Neural progenitor cell (in vitro differentiated cells): ENCODE measurements around the gene PPM1H. TPM values are rescaled to one million over a fixed set of nuclear protein-coding genes. Genes with fewer than 3 reads are reported as not detected.
A peak's percentile ranks its signal among the peaks of the same experiment; 100 is the strongest.

Experiments
- DNase-seq: peaks from one replicate; pipeline ENCODE4 v3.0.0-alpha.2; 2016; ENCODE audit warnings: low spot score
- H2AFZ ChIP-seq: fragments of 200-600 bp; sonication (generic); replicated peaks from 2 replicates; pipeline ENCODE4 v1.6.1; 2016; ENCODE audit warnings: antibody characterized with exemption
- H3F3A ChIP-seq: fragments of 200-600 bp; sonication (generic); 2 replicates; pipeline ENCODE4 v1.6.1; 2016; ENCODE audit warnings: antibody characterized with exemption, low read depth
- H3K27ac ChIP-seq: fragments of 200-600 bp; sonication (generic); 2 replicates; pipeline ENCODE4 v1.5.1; 2016; ENCODE audit warnings: mild to moderate bottlenecking
- H3K27me3 ChIP-seq: fragments of 200-600 bp; sonication (generic); 2 replicates; pipeline ENCODE4 v1.6.1; 2016; ENCODE audit warnings: mild to moderate bottlenecking, moderate library complexity
- H3K36me3 ChIP-seq: fragments of 200-600 bp; sonication (generic); 2 replicates; pipeline ENCODE4 v1.5.1; 2016
- H3K4me1 ChIP-seq: fragments of 200-600 bp; sonication (generic); 2 replicates; pipeline ENCODE4 v1.6.1; 2016; ENCODE audit warnings: mixed run types
- H3K4me2 ChIP-seq: fragments of 200-600 bp; sonication (generic); 2 replicates; pipeline ENCODE4 v1.6.1; 2016
- H3K4me3 ChIP-seq: fragments of 200-600 bp; sonication (generic); 2 replicates; pipeline ENCODE4 v1.5.1; 2016
- H3K79me2 ChIP-seq: fragments of 200-600 bp; sonication (generic); 2 replicates; pipeline ENCODE4 v1.6.1; 2016; ENCODE audit warnings: low read depth
- H3K9ac ChIP-seq: fragments of 200-600 bp; sonication (generic); 2 replicates; pipeline ENCODE4 v1.6.1; 2016
- H3K9me3 ChIP-seq: fragments of 200-600 bp; sonication (generic); 2 replicates; pipeline ENCODE4 v1.5.1; 2016; ENCODE audit warnings: low read depth
- H4K20me1 ChIP-seq: fragments of 200-600 bp; sonication (generic); 2 replicates; pipeline ENCODE4 v1.6.1; 2016; ENCODE audit warnings: low read depth
- H3K27ac Mint-ChIP-seq: 3 replicates; pipeline ENCODE4 v1.8.0; 2021; ENCODE audit warnings: mixed read lengths
- H3K27me3 Mint-ChIP-seq: 2 replicates; pipeline ENCODE4 v1.8.0; 2022; ENCODE audit warnings: low read depth, mild to moderate bottlenecking, inconsistent platforms, moderate library complexity, mixed read lengths; ENCODE audit not compliant: insufficient read depth
- H3K36me3 Mint-ChIP-seq: 3 replicates; pipeline ENCODE4 v1.8.0; 2021; ENCODE audit warnings: mixed read lengths
- H3K4me1 Mint-ChIP-seq: 3 replicates; pipeline ENCODE4 v1.8.0; 2021; ENCODE audit warnings: mixed read lengths
- H3K4me3 Mint-ChIP-seq: 3 replicates; pipeline ENCODE4 v1.8.0; 2021; ENCODE audit warnings: mild to moderate bottlenecking, moderate library complexity, mixed read lengths
- H3K9me3 Mint-ChIP-seq: 3 replicates; pipeline ENCODE4 v1.8.0; 2020; ENCODE audit warnings: mixed read lengths
- CTCF ChIP-seq: fragments of 200-600 bp; sonication (generic); IDR thresholded peaks from 2 replicates; pipeline ENCODE4 v1.5.1; 2017; ENCODE audit warnings: antibody characterized with exemption, mild to moderate bottlenecking
- EZH2 ChIP-seq: fragments of 200-600 bp; sonication (generic); IDR thresholded peaks from 2 replicates; pipeline ENCODE4 v1.6.1; 2017; ENCODE audit warnings: antibody characterized with exemption, mild to moderate bottlenecking, moderate library complexity
- EZH2phosphoT487 ChIP-seq: fragments of 200-600 bp; sonication (generic); IDR thresholded peaks from 2 replicates; pipeline ENCODE4 v1.6.1; 2017; ENCODE audit warnings: antibody characterized with exemption
- total RNA-seq: library from RNA; depleted of rRNA; stranded (reverse); fragments of >200 nt; gene quantifications from 2 replicates; pipeline ENCODE4 v1.2.3, GENCODE V29; 2015; ENCODE audit warnings: low replicate concordance

PPM1H gene
- total RNA-seq, 1 donor from 2014 or later = 4.6 TPM

- Mint-ChIP-seq H3K27ac (no peak overlapping the region), H3K27me3 (peaks cover 4% of the 10 kb centered on the region), H3K36me3 (peaks cover 2% of the 10 kb centered on the region), H3K4me1 (peaks cover 14% of the 10 kb centered on the region), H3K4me3 (no peak overlapping the region), H3K9me3 (no peaks in the 10 kb centered on the region)
- no peak overlapping the region for H3K27ac ChIP-seq
- H2AFZ ChIP-seq = no peak overlapping the region
- H3F3A ChIP-seq = no peaks in the 10 kb centered on the region
- TF ChIP-seq CTCF (no peak), EZH2 (no peak), EZH2phosphoT487 (no peak)
- H3K36me3 ChIP-seq = no peaks in the 10 kb centered on the region
- H3K27me3 ChIP-seq = no peaks in the 10 kb centered on the region
- H3K9me3 ChIP-seq = no peaks in the 10 kb centered on the region
- H3K9ac ChIP-seq = no peak overlapping the region
- H4K20me1 ChIP-seq = no peaks in the 10 kb centered on the region
- H3K79me2 ChIP-seq = no peaks in the 10 kb centered on the region
- no peaks in the 10 kb centered on the region for H3K4me1 ChIP-seq
- DNase-seq = no peak
- no peak overlapping the region for H3K4me3 ChIP-seq
- no peak overlapping the region for H3K4me2 ChIP-seq
Observed at GRCh38 chr12:62925680-62926079, 9.3 kb downstream of the PPM1H start.

GRCh38 chr12:62924084-62924483, 10.9 kb downstream of the PPM1H start:
- Mint-ChIP-seq H3K9me3 (no peaks in the 10 kb centered on the region), H3K27me3 (peaks cover 8% of the 10 kb centered on the region), H3K36me3 (peaks cover 2% of the 10 kb centered on the region), H3K4me3 (no peak overlapping the region), H3K4me1 (peaks cover 10% of the 10 kb centered on the region), H3K27ac (no peak overlapping the region)
- Histone ChIP-seq H3K9me3 (no peaks in the 10 kb centered on the region), H2AFZ (no peak overlapping the region), H3K9ac (no peak overlapping the region), H3K36me3 (no peaks in the 10 kb centered on the region), H3K4me1 (no peaks in the 10 kb centered on the region), H3K27me3 (no peaks in the 10 kb centered on the region), H3F3A (no peaks in the 10 kb centered on the region), H3K4me2 (no peak overlapping the region), H3K79me2 (no peaks in the 10 kb centered on the region), H3K4me3 (no peak overlapping the region), H3K27ac (no peak overlapping the region), H4K20me1 (no peaks in the 10 kb centered on the region)
- TF ChIP-seq EZH2phosphoT487 (no peak), EZH2 (no peak)
- no peak for DNase-seq

GRCh38 chr12:62922539-62922938, 12.4 kb downstream of the PPM1H start:
- H3K4me3 Mint-ChIP-seq = no peak overlapping the region
- no peak overlapping the region for H3K9ac ChIP-seq
- H3K36me3 ChIP-seq = no peaks in the 10 kb centered on the region
- H3K4me3 ChIP-seq = no peak overlapping the region
- H3K27ac ChIP-seq = no peak overlapping the region
- H3K27me3 Mint-ChIP-seq = peaks cover 8% of the 10 kb centered on the region
- no peaks in the 10 kb centered on the region for H3K9me3 Mint-ChIP-seq
- no peak overlapping the region for H2AFZ ChIP-seq
- H3K79me2 ChIP-seq = no peaks in the 10 kb centered on the region
- H3K9me3 ChIP-seq = no peaks in the 10 kb centered on the region
- H3F3A ChIP-seq = no peaks in the 10 kb centered on the region
- H3K36me3 Mint-ChIP-seq = peaks cover 2% of the 10 kb centered on the region
- peaks cover 16% of the 10 kb centered on the region for H3K4me1 Mint-ChIP-seq
- no peaks in the 10 kb centered on the region for H3K27me3 ChIP-seq
- no peak for TF ChIP-seq CTCF
- no peak for TF ChIP-seq EZH2
- no peak for TF ChIP-seq EZH2phosphoT487
- no peak overlapping the region for H3K27ac Mint-ChIP-seq
- no peak for DNase-seq
- no peaks in the 10 kb centered on the region for H3K4me1 ChIP-seq
- H3K4me2 ChIP-seq = no peak overlapping the region
- H4K20me1 ChIP-seq = no peaks in the 10 kb centered on the region

GRCh38 chr12:62919838-62920237, 15.1 kb downstream of the PPM1H start:
- H3K4me1 Mint-ChIP-seq = peaks cover 35% of the 10 kb centered on the region
- H3K79me2 ChIP-seq = no peaks in the 10 kb centered on the region
- H3F3A ChIP-seq = no peaks in the 10 kb centered on the region

More at GRCh38 chr12:62919838-62920237, 15.1 kb downstream of the PPM1H start:
- Mint-ChIP-seq H3K27me3 (peaks cover 7% of the 10 kb centered on the region), H3K9me3 (no peaks in the 10 kb centered on the region), H3K36me3 (peaks cover 4% of the 10 kb centered on the region), H3K4me3 (no peak overlapping the region), H3K27ac (peak overlapping the region; percentile 76)
- TF ChIP-seq EZH2phosphoT487 (no peak), CTCF (no peak), EZH2 (no peak)
- Histone ChIP-seq H3K27ac (no peak overlapping the region), H3K27me3 (no peaks in the 10 kb centered on the region), H3K4me2 (no peak overlapping the region), H3K4me3 (no peak overlapping the region), H3K9ac (no peak overlapping the region), H2AFZ (no peak overlapping the region), H4K20me1 (no peaks in the 10 kb centered on the region), H3K36me3 (no peaks in the 10 kb centered on the region), H3K9me3 (no peaks in the 10 kb centered on the region), H3K4me1 (no peaks in the 10 kb centered on the region)
- DNase-seq = no peak
